Fibroblast of lung (primary cell): ENCODE measurements around the gene GLYATL3.

Experiments
- EZH2 ChIP-seq: IDR thresholded peaks from 2 replicates; pipeline ENCODE4 v1.5.1; 2012; ENCODE audit warnings: low read length, control low read depth, mild to moderate bottlenecking; ENCODE audit errors: missing control alignments
- TF ChIP-seq, protein P1 (sequence below), 2 donors: IDR thresholded peaks in 1 of 2; conservative IDR thresholded peaks in 1 of 2; 1 replicate in 1 of 2; 2 replicates in 1 of 2; pipeline ENCODE4 v1.5.1; 2011 to 2012; ENCODE audit warnings: low read length in 2 of 2, control low read depth in 1 of 2, inconsistent platforms in 1 of 2, low read depth in 1 of 2, mild to moderate bottlenecking in 1 of 2

DNA sequence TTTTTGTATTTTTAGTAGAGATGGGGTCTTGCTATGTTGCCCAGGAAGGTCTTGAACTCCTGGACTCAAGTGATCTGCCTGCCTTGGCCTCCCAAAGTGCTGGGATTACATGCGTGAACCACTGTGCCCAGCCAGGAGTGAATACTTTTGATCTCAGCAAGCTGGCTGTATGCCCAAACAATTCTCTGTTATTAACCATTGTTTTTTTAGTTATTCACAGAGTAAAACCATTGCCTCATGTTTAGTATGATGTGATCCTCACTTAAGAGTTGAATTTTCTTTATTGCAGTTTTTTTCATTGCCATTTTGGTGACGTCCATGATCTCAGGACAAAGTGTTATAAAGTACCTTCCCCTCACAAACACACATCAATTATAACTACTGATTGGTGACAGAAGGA is 65.5 kb downstream of the GLYATL3 start:
- TF ChIP-seq, protein P1, sequence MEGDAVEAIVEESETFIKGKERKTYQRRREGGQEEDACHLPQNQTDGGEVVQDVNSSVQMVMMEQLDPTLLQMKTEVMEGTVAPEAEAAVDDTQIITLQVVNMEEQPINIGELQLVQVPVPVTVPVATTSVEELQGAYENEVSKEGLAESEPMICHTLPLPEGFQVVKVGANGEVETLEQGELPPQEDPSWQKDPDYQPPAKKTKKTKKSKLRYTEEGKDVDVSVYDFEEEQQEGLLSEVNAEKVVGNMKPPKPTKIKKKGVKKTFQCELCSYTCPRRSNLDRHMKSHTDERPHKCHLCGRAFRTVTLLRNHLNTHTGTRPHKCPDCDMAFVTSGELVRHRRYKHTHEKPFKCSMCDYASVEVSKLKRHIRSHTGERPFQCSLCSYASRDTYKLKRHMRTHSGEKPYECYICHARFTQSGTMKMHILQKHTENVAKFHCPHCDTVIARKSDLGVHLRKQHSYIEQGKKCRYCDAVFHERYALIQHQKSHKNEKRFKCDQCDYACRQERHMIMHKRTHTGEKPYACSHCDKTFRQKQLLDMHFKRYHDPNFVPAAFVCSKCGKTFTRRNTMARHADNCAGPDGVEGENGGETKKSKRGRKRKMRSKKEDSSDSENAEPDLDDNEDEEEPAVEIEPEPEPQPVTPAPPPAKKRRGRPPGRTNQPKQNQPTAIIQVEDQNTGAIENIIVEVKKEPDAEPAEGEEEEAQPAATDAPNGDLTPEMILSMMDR (conservative IDR thresholded peaks at IDR 0.05 in 1 of 2, IDR thresholded peaks at IDR 0.05 in 1 of 2; ENCODE audit: low read depth in 1 of 2, low read length in 2 of 2) = no peak
- no peak for TF ChIP-seq EZH2
